ENCODE results near the gene ELK3. TPM values are rescaled to one million over a fixed set of nuclear protein-coding genes. Genes with fewer than 3 reads are reported as not detected.

The ELK3 gene
- total RNA-seq, 1 donor from 2014 or later: 5.3 TPM

DNA sequence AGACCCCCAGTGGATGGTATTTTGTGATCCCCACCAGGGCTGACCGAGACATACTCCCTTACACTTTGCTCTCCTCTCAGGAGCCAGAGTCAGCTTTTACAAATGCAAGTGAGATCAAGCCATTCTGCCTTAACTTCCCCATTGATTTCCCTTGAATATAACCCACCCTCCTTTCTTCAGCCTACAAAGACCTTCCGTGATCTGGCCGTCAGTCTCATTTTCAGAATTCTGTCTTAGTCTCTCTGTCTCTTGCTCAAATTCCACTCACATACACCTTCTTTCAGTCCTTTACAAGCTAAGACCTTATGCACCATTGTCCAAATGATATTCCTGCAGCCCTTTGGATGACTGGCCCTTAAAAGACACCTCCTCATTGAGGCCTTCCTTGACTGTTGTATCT is 39.0 kb upstream of the ELK3 start:
- no peaks in the 10 kb centered on the region for H3K36me3 ChIP-seq (ENCODE audit: control insufficient read depth, insufficient read depth, low read length)
- no peak for DNase-seq (ENCODE audit: low read depth)
- no peak for FAIRE-seq
- H3K27me3 ChIP-seq (ENCODE audit: control insufficient read depth, insufficient read depth, low read length): no peaks in the 10 kb centered on the region
- H3K4me3 ChIP-seq (ENCODE audit: low read depth, low read length): no peak overlapping the region
- no peak for TF ChIP-seq CTCF (IDR thresholded peaks at IDR 0.05; ENCODE audit: insufficient read depth, low read length, severe bottlenecking)

DNA sequence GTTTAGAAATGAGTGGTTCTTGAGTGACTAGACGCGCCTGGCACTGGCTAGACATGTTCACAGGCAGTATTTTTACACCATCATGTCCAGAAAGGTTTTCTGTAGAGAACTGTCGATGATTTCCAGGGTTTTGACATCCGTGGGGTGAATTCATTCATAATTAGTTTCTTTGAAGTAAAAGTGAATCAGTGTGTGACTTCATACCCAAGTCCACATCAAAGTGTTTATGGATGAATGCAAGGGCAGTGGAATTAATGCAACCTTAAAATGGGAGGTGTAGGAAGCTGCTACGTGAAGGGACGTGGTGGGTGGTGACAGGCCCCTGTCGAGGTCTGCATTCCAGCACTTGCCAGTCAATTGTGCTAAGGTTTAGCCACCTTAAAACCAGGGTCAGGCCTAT is 38.4 kb upstream of the ELK3 start:
- Histone ChIP-seq H3K27me3 (ENCODE audit: control insufficient read depth, insufficient read depth, low read length) (no peaks in the 10 kb centered on the region), H3K4me3 (ENCODE audit: low read depth, low read length) (no peak overlapping the region), H3K36me3 (ENCODE audit: control insufficient read depth, insufficient read depth, low read length) (no peaks in the 10 kb centered on the region)
- no peak for DNase-seq (ENCODE audit: low read depth)
- peak; percentile 23 for FAIRE-seq
- TF ChIP-seq CTCF (IDR thresholded peaks at IDR 0.05; ENCODE audit: insufficient read depth, low read length, severe bottlenecking): no peak

DNA sequence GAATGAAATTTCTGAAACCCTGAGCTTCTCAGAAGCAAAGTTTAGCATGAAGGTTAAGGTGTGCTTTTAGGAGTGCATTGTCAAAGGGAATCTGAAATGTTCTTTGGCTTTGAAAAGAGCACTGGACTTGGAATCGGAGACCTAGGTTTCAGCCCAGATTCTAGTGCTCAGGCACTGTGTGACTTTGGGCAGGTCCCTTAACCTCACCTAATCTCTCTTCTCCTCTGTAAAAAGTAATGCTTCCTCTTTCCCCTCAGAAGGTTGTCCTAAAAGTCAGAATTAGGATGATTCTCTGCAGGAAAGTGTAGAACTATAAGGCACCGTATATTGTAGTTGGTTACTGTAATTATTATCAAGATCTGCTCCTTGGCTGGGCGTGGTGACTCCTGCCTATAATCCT is 38.0 kb upstream of the ELK3 start:
- DNase-seq (ENCODE audit: low read depth) (no peak), FAIRE-seq (no peak)
- Histone ChIP-seq H3K27me3 (ENCODE audit: control insufficient read depth, insufficient read depth, low read length) (no peaks in the 10 kb centered on the region), H3K4me3 (ENCODE audit: low read depth, low read length) (no peak overlapping the region), H3K36me3 (ENCODE audit: control insufficient read depth, insufficient read depth, low read length) (no peaks in the 10 kb centered on the region)
- TF ChIP-seq CTCF (IDR thresholded peaks at IDR 0.05; ENCODE audit: insufficient read depth, low read length, severe bottlenecking): no peak

DNA sequence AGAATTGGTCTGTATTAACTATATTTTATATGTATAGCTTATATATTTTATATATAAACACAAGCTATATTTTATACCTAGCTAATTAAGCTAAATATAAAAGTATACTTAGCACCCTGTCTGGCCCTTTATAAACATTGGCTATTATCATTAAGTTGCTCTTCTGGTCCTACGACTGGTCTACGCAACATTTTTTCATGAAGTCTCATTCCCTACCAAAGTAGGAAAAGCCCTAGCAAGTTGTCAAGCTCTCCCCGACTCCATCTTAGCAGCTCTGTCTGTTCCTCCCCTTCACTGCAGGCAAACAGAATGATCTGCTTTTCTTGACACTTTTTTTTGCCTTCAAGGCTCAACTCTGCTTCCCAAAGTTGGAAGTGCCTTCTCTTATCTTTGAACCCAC is 36.7 kb upstream of the ELK3 start:
- no peak for TF ChIP-seq CTCF (IDR thresholded peaks at IDR 0.05; ENCODE audit: insufficient read depth, low read length, severe bottlenecking)
- Histone ChIP-seq H3K36me3 (ENCODE audit: control insufficient read depth, insufficient read depth, low read length) (no peaks in the 10 kb centered on the region), H3K4me3 (ENCODE audit: low read depth, low read length) (no peak overlapping the region), H3K27me3 (ENCODE audit: control insufficient read depth, insufficient read depth, low read length) (no peaks in the 10 kb centered on the region)
- FAIRE-seq (no peak), DNase-seq (ENCODE audit: low read depth) (peak; percentile 47)

DNA sequence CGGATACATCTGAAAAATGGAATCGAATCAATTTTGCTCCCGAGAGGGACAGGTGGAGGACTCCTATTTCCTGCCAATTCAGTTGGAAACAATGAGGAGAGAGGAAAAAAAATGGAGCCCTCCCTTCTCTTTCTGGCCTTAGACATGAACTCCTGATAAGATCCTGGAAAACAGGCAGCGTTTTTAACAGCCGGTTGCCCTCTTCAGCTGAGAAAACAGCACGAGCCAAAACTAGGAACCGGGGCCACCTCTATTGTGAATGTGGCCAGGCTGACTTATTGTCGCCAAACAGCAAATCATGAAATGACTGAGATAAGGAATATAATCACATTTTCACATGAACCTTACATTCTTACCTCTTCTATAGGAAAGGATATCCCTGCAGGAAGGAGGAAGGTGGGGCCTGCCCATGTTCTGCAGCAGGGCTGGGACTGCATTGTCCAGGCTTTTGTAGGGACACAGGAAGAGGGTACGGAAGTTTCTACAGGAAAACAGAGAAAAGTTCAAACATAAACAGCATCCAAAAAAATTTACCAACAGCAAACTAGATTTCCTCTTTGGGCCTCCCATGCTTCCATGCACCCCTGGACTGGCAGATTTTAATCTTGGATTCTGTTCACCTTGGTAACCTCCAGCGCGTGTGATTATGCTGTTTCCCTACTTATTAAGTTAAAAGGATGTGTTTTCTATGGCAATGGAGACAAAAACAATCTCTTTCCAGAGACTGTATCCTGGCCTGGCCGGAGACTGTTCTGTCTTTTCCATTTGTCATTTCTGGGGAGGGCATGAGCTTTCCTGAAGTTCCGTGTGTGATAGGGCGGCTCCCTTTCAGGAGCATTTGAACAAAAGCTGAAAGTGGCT is 29.0 kb upstream of the ELK3 start:
- TF ChIP-seq CTCF (IDR thresholded peaks at IDR 0.05; ENCODE audit: insufficient read depth, low read length, severe bottlenecking): no peak
- Histone ChIP-seq H3K36me3 (ENCODE audit: control insufficient read depth, insufficient read depth, low read length) (no peaks in the 10 kb centered on the region), H3K27me3 (ENCODE audit: control insufficient read depth, insufficient read depth, low read length) (no peaks in the 10 kb centered on the region), H3K4me3 (ENCODE audit: low read depth, low read length) (no peak overlapping the region)
- FAIRE-seq (peak; percentile 18), DNase-seq (ENCODE audit: low read depth) (no peak)

DNA sequence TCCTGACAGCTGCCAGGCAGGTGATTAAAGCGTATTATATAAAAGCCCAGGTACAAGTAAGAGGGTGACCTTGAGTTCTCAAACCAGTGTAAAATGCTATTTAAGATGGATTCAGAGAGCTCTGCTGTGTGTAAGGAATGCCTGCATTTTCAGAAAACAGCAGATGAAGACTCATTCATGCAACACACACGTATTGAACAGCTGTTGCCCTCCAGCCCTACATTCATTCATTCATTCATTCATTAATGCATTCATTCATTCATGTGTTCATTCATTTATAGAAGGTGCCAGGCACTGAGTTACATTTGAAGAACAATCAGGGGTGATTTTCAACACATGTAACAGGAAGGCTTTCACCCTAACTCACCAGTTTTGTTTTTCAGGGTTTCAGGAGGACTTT is 27.4 kb upstream of the ELK3 start:
- Histone ChIP-seq H3K4me3 (ENCODE audit: low read depth, low read length) (no peak overlapping the region), H3K27me3 (ENCODE audit: control insufficient read depth, insufficient read depth, low read length) (no peaks in the 10 kb centered on the region), H3K36me3 (ENCODE audit: control insufficient read depth, insufficient read depth, low read length) (no peaks in the 10 kb centered on the region)
- FAIRE-seq: no peak
- no peak for DNase-seq (ENCODE audit: low read depth)
- TF ChIP-seq CTCF (IDR thresholded peaks at IDR 0.05; ENCODE audit: insufficient read depth, low read length, severe bottlenecking): no peak

All from bronchial epithelial cell (primary cell).